HG03066 (cell line): ENCODE data around the gene CA11.
"Not testable (repeated sequence)": the region's sequence is repeated elsewhere in the genome, so short reads cannot be mapped to it uniquely, and the experiment has no call there.

ENCODE experiments used
- ATAC-seq: cut with Tn5 transposase; IDR thresholded peaks from one replicate; pipeline ENCODE4 v1.9.1; 2021; ENCODE audit warnings: low read depth; ENCODE audit not compliant: unreplicated experiment

Gene CA11

GRCh38 chr19:48644839-48645619 lies 958 bp downstream of the CA11 start:
- no peak for ATAC-seq

- no peak for ATAC-seq
These were observed 1.6 kb downstream of the CA11 start for GRCh38 chr19:48644355-48644754.

- no peak for ATAC-seq
These were observed 3.1 kb downstream of the CA11 start for GRCh38 chr19:48642862-48643261.

GRCh38 chr19:48641850-48642249 lies 4.1 kb downstream of the CA11 start:
- no peak for ATAC-seq

GRCh38 chr19:48639483-48640375 lies 6.3 kb downstream of the CA11 start:
- ATAC-seq = no peak

GRCh38 chr19:48638831-48639381 lies 7.1 kb downstream of the CA11 start:
- no peak for ATAC-seq

- ATAC-seq = peak; percentile 18
These were observed 7.8 kb downstream of the CA11 start for GRCh38 chr19:48637948-48638830.

GRCh38 chr19:48637449-48637947 lies 8.5 kb downstream of the CA11 start:
- ATAC-seq = peak; percentile 67

GRCh38 chr19:48636859-48637448 lies 9.0 kb downstream of the CA11 start, which contains the start of gene DBP:
Gene DBP (minus strand): TSS chr19:48637379. CDS start chr19:48636994, 385 bp downstream.
- no peak for ATAC-seq

- no peak for ATAC-seq
These were observed 9.8 kb downstream of the CA11 start for GRCh38 chr19:48635966-48636858.

- no peak for ATAC-seq
These were observed 10.6 kb downstream of the CA11 start for GRCh38 chr19:48635263-48635965.

- peak; percentile 29 for ATAC-seq
These were observed 11.3 kb downstream of the CA11 start for GRCh38 chr19:48634424-48635262.

GRCh38 chr19:48634036-48634342 lies 12.0 kb downstream of the CA11 start:
- no peak for ATAC-seq

- no peak for ATAC-seq
These were observed 12.6 kb downstream of the CA11 start for GRCh38 chr19:48633148-48634035.

GRCh38 chr19:48632692-48633147 lies 13.3 kb downstream of the CA11 start:
- ATAC-seq = no peak

- ATAC-seq = not testable (repeated sequence)
These were observed 13.7 kb downstream of the CA11 start for GRCh38 chr19:48632286-48632685.
